Measurements from ENCODE around the gene WHRN. TPM values are rescaled to one million over a fixed set of nuclear protein-coding genes. Genes with fewer than 3 reads are reported as not detected.
A peak's percentile ranks its signal among the peaks of the same experiment; 100 is the strongest.

WHRN gene
- total and polyA plus RNA-seq, 2 of the 13 experiments (the other 11 are each of a cell fraction or from before 2014, with no cell fraction given): 2.3 to 5.3 TPM

- Histone ChIP-seq H3K36me3 (replicated peaks in 1 of 2; ENCODE audit: control insufficient read depth in 1 of 2, insufficient read depth in 2 of 2, low read length in 2 of 2) (no peaks in the 10 kb centered on the region), H3K9ac (ENCODE audit: insufficient read depth, low read depth, low read length) (no peak overlapping the region), H2AFZ (ENCODE audit: low read length) (no peak overlapping the region), H4K20me1 (ENCODE audit: insufficient read depth, low read length) (no peaks in the 10 kb centered on the region), H3K27me3 (ENCODE audit: control insufficient read depth in 1 of 2, insufficient read depth in 2 of 2, low read length in 2 of 2) (peaks cover 0 to 1% of the 10 kb centered on the region in 2 experiments; a peak in 1 of 5 replicates), H3K79me2 (ENCODE audit: insufficient read depth, low read length) (no peaks in the 10 kb centered on the region), H3K27ac (ENCODE audit: extremely low read length, insufficient read depth, low read length) (no peak overlapping the region), H3K4me3 (replicated peaks in 1 of 3; ENCODE audit: insufficient read depth in 1 of 3, low read depth in 2 of 3, low read length in 3 of 3) (no peak overlapping the region), H3K4me1 (ENCODE audit: insufficient read depth, low read length) (no peaks in the 10 kb centered on the region), H3K4me2 (ENCODE audit: low read depth, low read length) (no peak overlapping the region), H3K9me3 (ENCODE audit: low read length) (no peaks in the 10 kb centered on the region)
- WGBS (ENCODE audit: low lambda C conversion rate): 27% methylated on average over 6 of the region's 6 CpGs
- DNase-seq (ENCODE audit: low spot score) (peak; percentile 69), FAIRE-seq (no peak), ATAC-seq (peak; percentile 92)
- in situ Hi-C loops (cut with HindIII; ENCODE audit: extremely low pct_ligation_motif_present, low pct_unique_long_range_greater_than_20kb) (no loop called here), intact Hi-C loops (cut with micrococcal nuclease; ENCODE audit: unreplicated experiment) (no loop called here)
- CTCF ChIA-PET (ENCODE audit: low intra/inter-chr PET ratio, low total read pairs): interaction anchor here (0.6 kb wide), 1 partner anchor 58 kb away, joined by 3 read pairs; no protein-coding TSS in a partner anchor
- TF ChIP-seq ZFYVE20 (CRISPR knock-in tag; IDR thresholded peaks at IDR 0.05; ENCODE audit: borderline replicate concordance, low read depth): no peak
- no peak for TF ChIP-seq ZNF639 (CRISPR knock-in tag; conservative IDR thresholded peaks at IDR 0.05)
- 0 out of 4 replicates have a peak, but pooled peaks of 1 of the 2 experiments have one; percentile 11 for TF ChIP-seq MAFK (conservative IDR thresholded peaks at IDR 0.05 in 1 of 2, IDR thresholded peaks at IDR 0.05 in 1 of 2; ENCODE audit: low read length in 2 of 2)
- TF ChIP-seq HNRNPH1 (optimal IDR thresholded peaks at IDR 0.05; ENCODE audit: low read depth, low read length): no peak
- TF ChIP-seq ATF1 (CRISPR knock-in tag; IDR thresholded peaks at IDR 0.05): no peak
- no peak for TF ChIP-seq ZNF12 (CRISPR knock-in tag; IDR thresholded peaks at IDR 0.05)
- no peak for TF ChIP-seq IKZF5 (CRISPR knock-in tag; IDR thresholded peaks at IDR 0.05)
- TF ChIP-seq ZSCAN9 (CRISPR knock-in tag; IDR thresholded peaks at IDR 0.05; ENCODE audit: borderline replicate concordance): no peak
- TF ChIP-seq FOSL2 (CRISPR knock-in tag; IDR thresholded peaks at IDR 0.05): peak; percentile 89
- TF ChIP-seq KDM4B (CRISPR knock-in tag; IDR thresholded peaks at IDR 0.05): no peak
- TF ChIP-seq RBM22 (optimal IDR thresholded peaks at IDR 0.05; ENCODE audit: low read length): no peak
- TF ChIP-seq KLF9 (CRISPR knock-in tag; IDR thresholded peaks at IDR 0.05; ENCODE audit: low read depth): no peak
- TF ChIP-seq MLX (CRISPR knock-in tag; IDR thresholded peaks at IDR 0.05): no peak
- TF ChIP-seq ZNF766 (CRISPR knock-in tag; IDR thresholded peaks at IDR 0.05; ENCODE audit: borderline replicate concordance): no peak
- TF ChIP-seq ZNF292 (CRISPR knock-in tag; IDR thresholded peaks at IDR 0.05; ENCODE audit: borderline replicate concordance, low read depth): no peak
- TF ChIP-seq ZNF724P (CRISPR knock-in tag; IDR thresholded peaks at IDR 0.05; ENCODE audit: borderline replicate concordance): no peak
- POLR2A ChIA-PET: interaction anchor here (1.2 kb wide), 1 partner anchor 35 kb away, joined by 10 read pairs; the partner anchor contains the start of gene ATP6V1G1
- BruUV-seq (replicated peaks): no TSS peak
Measured at GRCh38 chr9:114551750-114552685, 46.7 kb upstream of the WHRN start.

All from HepG2 (cell line).